Lung (tissue), 12 donors: Measurements from ENCODE around the gene PHF19. TPM values are rescaled to one million over a fixed set of nuclear protein-coding genes. Genes with fewer than 3 reads are reported as not detected.

ENCODE experiments used
- ATAC-seq: fragments of 200-7000 bp; cut with Tn5 transposase; one replicate; pipeline ENCODE4 v1.9.1; 2020; ENCODE audit warnings: moderate number of reproducible peaks; ENCODE audit not compliant: insufficient read depth, low FRiP score
- DNase-seq, 3 donors: peaks; one replicate each; pipeline ENCODE4 v3.0.0-alpha.2; 2013 to 2017
- H3K27ac ChIP-seq, 2 donors: one replicate each; pipeline ENCODE4 v1.5.1; 2013; ENCODE audit warnings: mild to moderate bottlenecking in 2 of 2, moderate library complexity in 2 of 2, control low read depth in 1 of 2, inconsistent platforms in 1 of 2, low read depth in 1 of 2, low read length in 1 of 2
- H3K27me3 ChIP-seq, 3 donors: one replicate each; pipeline ENCODE4 v1.5.1; 2013; ENCODE audit warnings: low read length in 2 of 3; ENCODE audit not compliant: control insufficient read depth in 3 of 3, insufficient read depth in 3 of 3
- H3K36me3 ChIP-seq, 4 donors: one replicate each; pipeline ENCODE4 v1.5.1; 2013; ENCODE audit warnings: low read length in 4 of 4, mild to moderate bottlenecking in 1 of 4, moderate library complexity in 1 of 4; ENCODE audit not compliant: control insufficient read depth in 4 of 4, insufficient read depth in 4 of 4
- H3K4me1 ChIP-seq, 5 donors: one replicate each; pipeline ENCODE4 v1.5.1; 2013; ENCODE audit warnings: low read length in 5 of 5, mild to moderate bottlenecking in 2 of 5, moderate library complexity in 1 of 5; ENCODE audit not compliant: control insufficient read depth in 5 of 5, insufficient read depth in 5 of 5
- H3K4me3 ChIP-seq: one replicate; pipeline ENCODE4 v1.5.1; 2013; ENCODE audit warnings: mild to moderate bottlenecking, control low read depth, moderate library complexity
- H3K9ac ChIP-seq, 2 donors: one replicate each; pipeline ENCODE4 v1.5.1; 2013; ENCODE audit warnings: low read length in 2 of 2, control low read depth in 1 of 2; ENCODE audit not compliant: insufficient read depth in 1 of 2
- H3K9me3 ChIP-seq, 4 donors: one replicate each; pipeline ENCODE4 v1.5.1; 2013; ENCODE audit warnings: low read length in 3 of 4, mild to moderate bottlenecking in 1 of 4, moderate library complexity in 1 of 4; ENCODE audit not compliant: control insufficient read depth in 4 of 4, insufficient read depth in 3 of 4
- WGBS, 2 donors: extraction: QIAGEN DNeasy Blood & Tissue Kit; methylation state at CpG; one replicate each; pipeline ENCODE4 v1.1.7; 2013; 5-methylcytosine and 5-hydroxymethylcytosine counted together
- polyA plus RNA-seq, 2 donors: library from polyadenylated mRNA; stranded (reverse); fragments of 200-250 nt; gene quantifications; one replicate each; pipeline ENCODE4 v1.2.1, GENCODE V29; 2013
- total RNA-seq, 2 donors: library from RNA; depleted of rRNA in 1 of 2; stranded (reverse); fragments of >200 nt in 1 of 2; gene quantifications; one replicate each; pipeline ENCODE4 v1.2.1, GENCODE V29; 2014 to 2021
- TF ChIP-seq, protein P1 (sequence below): IDR thresholded peaks from 2 replicates; pipeline ENCODE4 v1.5.1; 2012; ENCODE audit warnings: mild to moderate bottlenecking; ENCODE audit errors: control extremely low read depth, extremely low read depth
- donor health status: control.
- donor health status: control.
- donor health status: Bipolar disorder and iron deficiency.
- donor health status: healthy.
- donor health status: DM: yes; HTN: yes; CAD: no.

The PHF19 gene
- total and polyA plus RNA-seq, 4 donors = 20.3 to 25.1 (median 21.7) TPM

GRCh38 chr9:120914396-120914795, 37.4 kb upstream of the PHF19 start:
- Histone ChIP-seq H3K9me3 (peaks cover 0 to 4% (median 1%) of the 10 kb centered on the region in 4 donors), H3K27ac (no peak overlapping the region), H3K9ac (no peak overlapping the region), H3K4me1 (peaks cover 2 to 20% (median 8%) of the 10 kb centered on the region in 5 donors), H3K36me3 (peaks cover 0 to 9% (median 3%) of the 10 kb centered on the region in 4 donors), H3K4me3 (no peak overlapping the region), H3K27me3 (no peaks in the 10 kb centered on the region)
- ATAC-seq (no peak), DNase-seq (no peak)
- TF ChIP-seq, protein P1, sequence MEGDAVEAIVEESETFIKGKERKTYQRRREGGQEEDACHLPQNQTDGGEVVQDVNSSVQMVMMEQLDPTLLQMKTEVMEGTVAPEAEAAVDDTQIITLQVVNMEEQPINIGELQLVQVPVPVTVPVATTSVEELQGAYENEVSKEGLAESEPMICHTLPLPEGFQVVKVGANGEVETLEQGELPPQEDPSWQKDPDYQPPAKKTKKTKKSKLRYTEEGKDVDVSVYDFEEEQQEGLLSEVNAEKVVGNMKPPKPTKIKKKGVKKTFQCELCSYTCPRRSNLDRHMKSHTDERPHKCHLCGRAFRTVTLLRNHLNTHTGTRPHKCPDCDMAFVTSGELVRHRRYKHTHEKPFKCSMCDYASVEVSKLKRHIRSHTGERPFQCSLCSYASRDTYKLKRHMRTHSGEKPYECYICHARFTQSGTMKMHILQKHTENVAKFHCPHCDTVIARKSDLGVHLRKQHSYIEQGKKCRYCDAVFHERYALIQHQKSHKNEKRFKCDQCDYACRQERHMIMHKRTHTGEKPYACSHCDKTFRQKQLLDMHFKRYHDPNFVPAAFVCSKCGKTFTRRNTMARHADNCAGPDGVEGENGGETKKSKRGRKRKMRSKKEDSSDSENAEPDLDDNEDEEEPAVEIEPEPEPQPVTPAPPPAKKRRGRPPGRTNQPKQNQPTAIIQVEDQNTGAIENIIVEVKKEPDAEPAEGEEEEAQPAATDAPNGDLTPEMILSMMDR = no peak
- WGBS, 2 donors = 87 to 89% methylated on average over 3 of the region's 3 CpGs

DNA sequence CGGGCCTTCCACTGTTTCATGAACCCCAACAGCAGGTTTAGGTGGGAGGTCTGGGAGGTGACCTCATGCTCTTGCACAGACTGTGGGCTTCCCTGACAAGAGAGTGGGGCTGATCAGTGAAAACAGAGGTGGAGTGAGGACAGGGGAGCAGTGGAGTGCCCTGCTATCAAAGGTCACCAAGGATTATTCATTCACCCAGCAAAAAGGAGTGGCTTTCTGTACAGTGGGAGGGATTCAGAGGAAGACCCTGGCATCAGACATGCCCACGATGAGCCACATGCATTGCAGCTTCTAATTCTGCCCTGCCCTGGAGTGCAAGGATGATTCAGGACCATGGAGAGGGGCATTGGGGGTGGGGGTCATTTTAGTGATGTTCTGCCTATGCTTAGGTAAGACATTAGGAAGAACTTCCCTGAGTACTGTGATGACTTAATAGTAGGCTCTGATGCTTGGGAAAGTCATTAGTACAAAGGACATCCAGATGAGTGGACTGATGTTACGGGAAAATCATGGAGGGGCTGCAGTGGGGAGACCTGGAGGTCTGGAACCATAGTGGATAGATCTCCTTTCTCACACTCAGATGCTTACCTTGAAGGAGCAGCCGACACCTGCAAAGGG, 36.8 kb upstream of the PHF19 start:
- Histone ChIP-seq H3K4me1 (peaks cover 2 to 14% (median 8%) of the 10 kb centered on the region in 5 donors), H3K27me3 (no peaks in the 10 kb centered on the region), H3K27ac (no peak overlapping the region), H3K36me3 (peaks cover 0 to 13% (median 3%) of the 10 kb centered on the region in 4 donors), H3K4me3 (no peak overlapping the region), H3K9me3 (peaks cover 0 to 4% (median 1%) of the 10 kb centered on the region in 4 donors), H3K9ac (no peak overlapping the region)
- TF ChIP-seq, protein P1 = no peak
- 93% methylated on average over 4 of the region's 4 CpGs for WGBS, 2 donors
- no peak for ATAC-seq
- no peak for DNase-seq

GRCh38 chr9:120912958-120913646, 36.1 kb upstream of the PHF19 start:
- Histone ChIP-seq H3K4me1 (peaks cover 0 to 12% (median 4%) of the 10 kb centered on the region in 5 donors), H3K27ac (no peak overlapping the region), H3K36me3 (peaks cover 0 to 13% (median 3%) of the 10 kb centered on the region in 4 donors), H3K9me3 (peaks cover 0 to 4% (median 1%) of the 10 kb centered on the region in 4 donors), H3K4me3 (no peak overlapping the region), H3K27me3 (no peaks in the 10 kb centered on the region), H3K9ac (no peak overlapping the region)
- TF ChIP-seq, protein P1 = no peak
- 92 to 93% methylated on average over 13 of the region's 13 CpGs for WGBS, 2 donors
- ATAC-seq (no peak), DNase-seq (no peak)
